H4 (cell line): ENCODE results near the gene USP17L24. TPM values are rescaled to one million over a fixed set of nuclear protein-coding genes. Genes with fewer than 3 reads are reported as not detected.
"Not testable (repeated sequence)": the region's sequence is repeated elsewhere in the genome, so short reads cannot be mapped to it uniquely, and the experiment has no call there.

Experiments
- DNase-seq: peaks from one replicate; pipeline ENCODE4 v3.0.0-alpha.2; 2015; ENCODE audit warnings: low spot score
- total RNA-seq: library from RNA; depleted of rRNA; stranded (reverse); fragments of >200 nt; shearing (Covaris generic); gene quantifications from 2 replicates; pipeline ENCODE4 v1.2.3, GENCODE V29; 2014; rRNA removed

The USP17L24 gene
- not detected in 2 replicates for total RNA-seq

DNA sequence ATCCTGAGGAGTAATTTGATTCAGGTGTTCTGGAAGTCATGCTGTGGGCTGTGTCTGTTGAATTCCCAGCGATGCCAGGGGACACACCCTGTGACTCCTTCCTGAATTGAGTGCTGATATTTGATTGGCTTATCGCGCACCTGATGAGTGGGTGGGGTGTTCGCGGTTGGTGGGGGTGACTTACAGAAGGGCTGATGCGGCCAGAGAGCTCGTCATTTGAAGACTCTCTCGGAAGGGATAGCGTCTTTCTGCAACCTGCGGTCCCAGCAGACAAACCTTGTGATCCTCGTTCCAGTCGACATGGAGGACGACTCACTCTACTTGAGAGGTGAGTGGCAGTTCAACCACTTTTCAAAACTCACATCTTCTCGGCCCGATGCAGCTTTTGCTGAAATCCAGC, at the start of gene USP17L24:
USP17L24 (plus strand) TSS at position 301 of the 400 bp plus-strand sequence; CDS start at position 301, 0 bp downstream.
- not testable (repeated sequence) for DNase-seq

DNA sequence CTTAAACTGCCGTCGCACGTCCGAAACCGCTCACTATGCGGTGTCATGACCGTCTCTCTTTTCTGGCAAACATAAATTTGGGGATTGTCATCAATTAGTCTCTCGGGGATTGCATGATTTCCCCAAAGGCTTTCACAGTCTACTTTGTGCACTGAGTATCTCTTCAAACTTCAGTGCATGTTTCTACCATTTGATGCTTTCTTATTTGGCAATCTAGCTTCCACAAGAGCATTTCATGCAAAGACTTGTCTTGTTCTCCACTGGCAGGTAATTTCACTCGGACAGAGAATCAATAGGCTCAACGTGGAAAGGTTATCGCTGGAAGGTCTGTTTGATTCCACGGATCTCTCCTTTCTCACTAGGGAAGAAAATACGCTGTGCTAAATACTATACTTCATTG, 774 bp upstream of the USP17L24 start:
- not testable (repeated sequence) for DNase-seq

- not testable (repeated sequence) for DNase-seq
These were observed 4.6 kb downstream of the USP17L24 start, which contains the start of gene USP17L25 for GRCh38 chr4:9329611-9330010. USP17L25 (plus strand) TSS chr4:9329911; CDS start chr4:9329911, 0 bp downstream.

GRCh38 chr4:9334358-9334757, 9.4 kb downstream of the USP17L24 start, which contains the start of gene USP17L26:
USP17L26 (plus strand) TSS chr4:9334658; CDS start chr4:9334658, 0 bp downstream.
- not testable (repeated sequence) for DNase-seq

- DNase-seq: not testable (repeated sequence)
These were observed 14.1 kb downstream of the USP17L24 start, which contains the start of gene USP17L5 for GRCh38 chr4:9339103-9339502. USP17L5 (plus strand) TSS chr4:9339403; CDS start chr4:9339403, 0 bp downstream.

DNA sequence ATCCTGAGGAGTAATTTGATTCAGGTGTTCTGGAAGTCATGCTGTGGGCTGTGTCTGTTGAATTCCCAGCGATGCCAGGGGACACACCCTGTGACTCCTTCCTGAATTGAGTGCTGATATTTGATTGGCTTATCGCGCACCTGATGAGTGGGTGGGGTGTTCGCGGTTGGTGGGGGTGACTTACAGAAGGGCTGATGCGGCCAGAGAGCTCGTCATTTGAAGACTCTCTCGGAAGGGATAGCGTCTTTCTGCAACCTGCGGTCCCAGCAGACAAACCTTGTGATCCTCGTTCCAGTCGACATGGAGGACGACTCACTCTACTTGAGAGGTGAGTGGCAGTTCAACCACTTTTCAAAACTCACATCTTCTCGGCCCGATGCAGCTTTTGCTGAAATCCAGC, 18.9 kb downstream of the USP17L24 start, which contains the start of gene USP17L27:
USP17L27 (plus strand) TSS at position 301 of the 400 bp plus-strand sequence; CDS start at position 301, 0 bp downstream.
- not testable (repeated sequence) for DNase-seq

- not testable (repeated sequence) for DNase-seq
These were observed 23.6 kb downstream of the USP17L24 start, which contains the start of gene USP17L28 for GRCh38 chr4:9348593-9348992. USP17L28 (plus strand) TSS chr4:9348893; CDS start chr4:9348893, 0 bp downstream.

- not testable (repeated sequence) for DNase-seq
These were observed 25.9 kb downstream of the USP17L24 start for GRCh38 chr4:9350866-9351265.

DNA sequence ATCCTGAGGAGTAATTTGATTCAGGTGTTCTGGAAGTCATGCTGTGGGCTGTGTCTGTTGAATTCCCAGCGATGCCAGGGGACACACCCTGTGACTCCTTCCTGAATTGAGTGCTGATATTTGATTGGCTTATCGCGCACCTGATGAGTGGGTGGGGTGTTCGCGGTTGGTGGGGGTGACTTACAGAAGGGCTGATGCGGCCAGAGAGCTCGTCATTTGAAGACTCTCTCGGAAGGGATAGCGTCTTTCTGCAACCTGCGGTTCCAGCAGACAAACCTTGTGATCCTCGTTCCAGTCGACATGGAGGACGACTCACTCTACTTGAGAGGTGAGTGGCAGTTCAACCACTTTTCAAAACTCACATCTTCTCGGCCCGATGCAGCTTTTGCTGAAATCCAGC, 28.4 kb downstream of the USP17L24 start, which contains the start of gene USP17L29:
USP17L29 (plus strand) TSS at position 301 of the 400 bp plus-strand sequence; CDS start at position 301, 0 bp downstream.
- not testable (repeated sequence) for DNase-seq

DNA sequence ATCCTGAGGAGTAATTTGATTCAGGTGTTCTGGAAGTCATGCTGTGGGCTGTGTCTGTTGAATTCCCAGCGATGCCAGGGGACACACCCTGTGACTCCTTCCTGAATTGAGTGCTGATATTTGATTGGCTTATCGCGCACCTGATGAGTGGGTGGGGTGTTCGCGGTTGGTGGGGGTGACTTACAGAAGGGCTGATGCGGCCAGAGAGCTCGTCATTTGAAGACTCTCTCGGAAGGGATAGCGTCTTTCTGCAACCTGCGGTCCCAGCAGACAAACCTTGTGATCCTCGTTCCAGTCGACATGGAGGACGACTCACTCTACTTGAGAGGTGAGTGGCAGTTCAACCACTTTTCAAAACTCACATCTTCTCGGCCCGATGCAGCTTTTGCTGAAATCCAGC, 37.9 kb downstream of the USP17L24 start, which contains the start of gene USP17L30:
USP17L30 (plus strand) TSS at position 301 of the 400 bp plus-strand sequence; CDS start at position 301, 0 bp downstream.
- DNase-seq: not testable (repeated sequence)

Other genes starting within 250 kb of the USP17L24 start
- gene FAM90A26, start 154.8 kb upstream of the USP17L24 start, total RNA-seq: not detected in 2 replicates
- not detected in 2 replicates for gene USP17L10, start 114.5 kb upstream of the USP17L24 start, total RNA-seq
- gene USP17L11, start 109.8 kb upstream of the USP17L24 start, total RNA-seq: not detected in 2 replicates
- gene USP17L12, start 105.0 kb upstream of the USP17L24 start, total RNA-seq: not detected in 2 replicates
- not detected in 2 replicates for gene USP17L13, start 100.3 kb upstream of the USP17L24 start, total RNA-seq
- gene USP17L15, start 90.8 kb upstream of the USP17L24 start, total RNA-seq: not detected in 2 replicates
- not detected in 2 replicates for gene USP17L17, start 81.3 kb upstream of the USP17L24 start, total RNA-seq
- gene USP17L18, start 76.5 kb upstream of the USP17L24 start, total RNA-seq: not detected in 2 replicates
- gene USP17L19, start 71.8 kb upstream of the USP17L24 start, total RNA-seq: not detected in 2 replicates
- not detected in 2 replicates for gene USP17L20, start 67.0 kb upstream of the USP17L24 start, total RNA-seq
- gene USP17L21, start 62.3 kb upstream of the USP17L24 start, total RNA-seq: not detected in 2 replicates
- not detected in 2 replicates for gene USP17L22, start 57.5 kb upstream of the USP17L24 start, total RNA-seq
- not detected in 2 replicates for gene USP17L25, start 4.7 kb downstream of the USP17L24 start, total RNA-seq
- gene USP17L26, start 9.5 kb downstream of the USP17L24 start, total RNA-seq: not detected in 2 replicates
- not detected in 2 replicates for gene USP17L5, start 14.2 kb downstream of the USP17L24 start, total RNA-seq
- not detected in 2 replicates for gene USP17L27, start 19.0 kb downstream of the USP17L24 start, total RNA-seq
- gene USP17L28, start 23.7 kb downstream of the USP17L24 start, total RNA-seq: not detected in 2 replicates
- gene USP17L29, start 28.5 kb downstream of the USP17L24 start, total RNA-seq: not detected in 2 replicates
- gene USP17L30, start 38.0 kb downstream of the USP17L24 start, total RNA-seq: not detected in 2 replicates
- gene DEFB131A, start 119.2 kb downstream of the USP17L24 start, total RNA-seq: not detected in 2 replicates